Kidney (tissue), 14 donors: ENCODE data around the gene CTIF. TPM values are rescaled to one million over a fixed set of nuclear protein-coding genes. Genes with fewer than 3 reads are reported as not detected.
"Not testable (repeated sequence)": the region's sequence is repeated elsewhere in the genome, so short reads cannot be mapped to it uniquely, and the experiment has no call there.

Experiments
- DNase-seq, 5 donors: peaks; one replicate each; pipeline ENCODE4 v3.0.0-alpha.2; 2013 to 2020
- FAIRE-seq: peaks from 2 replicates; lab custom pipeline; 2012; peaks lifted over from hg19 to GRCh38; lab: Jason Lieb, UNC
- H3K27ac ChIP-seq, 2 donors: one replicate each; pipeline ENCODE4 v1.7.0; 2013; ENCODE audit warnings: low read depth in 2 of 2, low read length in 2 of 2, inconsistent platforms in 1 of 2
- H3K27me3 ChIP-seq: one replicate; pipeline ENCODE4 v1.7.1; 2013; ENCODE audit warnings: low read length, inconsistent platforms; ENCODE audit not compliant: control insufficient read depth, insufficient read depth
- H3K36me3 ChIP-seq, 3 donors: one replicate each; pipeline versions ENCODE4 v1.7.0 to v1.7.1; 2013; ENCODE audit warnings: low read length in 3 of 3, control low read depth in 1 of 3, inconsistent platforms in 1 of 3; ENCODE audit not compliant: insufficient read depth in 3 of 3, control insufficient read depth in 2 of 3
- H3K4me1 ChIP-seq, 3 donors: one replicate each; pipeline versions ENCODE4 v1.7.0 to v1.7.1; 2013; ENCODE audit warnings: low read length in 3 of 3, inconsistent platforms in 1 of 3, low read depth in 1 of 3; ENCODE audit not compliant: control insufficient read depth in 2 of 3, insufficient read depth in 2 of 3
- H3K4me3 ChIP-seq, 3 donors: one replicate each; pipeline versions ENCODE4 v1.7.0 to v1.8.1; 2013; ENCODE audit warnings: low read length in 3 of 3, control low read depth in 1 of 3, inconsistent platforms in 1 of 3
- H3K9ac ChIP-seq, 3 donors: one replicate each; pipeline versions ENCODE4 v1.7.0 to v1.7.1; 2013; ENCODE audit warnings: low read length in 3 of 3, control low read depth in 1 of 3, inconsistent platforms in 1 of 3
- H3K9me3 ChIP-seq, 3 donors: one replicate each; pipeline versions ENCODE4 v1.7.0 to v1.7.1; 2013; ENCODE audit warnings: low read length in 3 of 3, control low read depth in 1 of 3, inconsistent platforms in 1 of 3; ENCODE audit not compliant: control insufficient read depth in 2 of 3, insufficient read depth in 1 of 3
- CTCF ChIP-seq: IDR thresholded peaks from 3 replicates; pipeline ENCODE4 v1.5.1; 2012; ENCODE audit warnings: mild to moderate bottlenecking, moderate library complexity, borderline replicate concordance; ENCODE audit not compliant: insufficient read depth; ENCODE audit errors: extremely low read depth
- intact Hi-C: fragments of 100-400 bp; cut with DNase I; formaldehyde crosslinking; loops from one replicate; pipeline ENCODE4 v1.11.1; 2022
- polyA plus RNA-seq: library from polyadenylated mRNA; stranded (reverse); fragments of 350-450 nt; fragmentation: Illumina TruSeq; extraction: RNeasy Lipid Tissue Mini Kit (QIAGEN cat#74804); gene quantifications from one replicate; pipeline ENCODE4 v1.2.3, GENCODE V29; 2014; ENCODE audit warnings: low read depth, low replicate concordance; ENCODE audit not compliant: insufficient read depth
- total RNA-seq: library from RNA; stranded (reverse); fragmentation: NEBNext Ultra II Directional; extraction: Animal tissue kit (Norgen Biotek cat#: 25700); gene quantifications from one replicate; pipeline ENCODE4 v1.2.1, GENCODE V29; 2021
- donor health status: control.
- donor health status: control.
- donor health status: control.
- donor health status: control.
- donor health status: control.
- donor health status: DM: yes; HTN: yes; CAD: no.
- donor health status: Normal renal cell carcinoma (clear cell type).

Gene CTIF
- total and polyA plus RNA-seq, 2 donors from 2014 or later = 37.3 to 41.9 TPM

- Histone ChIP-seq H3K9ac (no peak overlapping the region), H3K27me3 (no peaks in the 10 kb centered on the region), H3K4me3 (no peak overlapping the region), H3K36me3 (no peaks in the 10 kb centered on the region), H3K27ac (no peak overlapping the region), H3K4me1 (no peaks in the 10 kb centered on the region), H3K9me3 (no peaks in the 10 kb centered on the region)
- no peak for TF ChIP-seq CTCF
- no peak for DNase-seq
- FAIRE-seq = no peak
- intact Hi-C loops = no loop called here
These were observed 106.7 kb downstream of the CTIF start for GRCh38 chr18:48645427-48646002.

GRCh38 chr18:48646976-48647375, 108.1 kb downstream of the CTIF start:
- intact Hi-C loops = no loop called here
- no peaks in the 10 kb centered on the region for H3K4me1 ChIP-seq
- FAIRE-seq (no peak), DNase-seq (no peak)
- no peak for TF ChIP-seq CTCF
- H3K4me3 ChIP-seq = no peak overlapping the region
- H3K9me3 ChIP-seq = no peaks in the 10 kb centered on the region
- no peak overlapping the region for H3K27ac ChIP-seq
- H3K36me3 ChIP-seq = no peaks in the 10 kb centered on the region
- no peak overlapping the region for H3K9ac ChIP-seq
- H3K27me3 ChIP-seq = no peaks in the 10 kb centered on the region

- intact Hi-C loops = no loop called here
- no peak overlapping the region for H3K27ac ChIP-seq
- no peak for TF ChIP-seq CTCF
These were observed 110.4 kb downstream of the CTIF start for GRCh38 chr18:48649231-48649630.

GRCh38 chr18:48654591-48654990, 115.8 kb downstream of the CTIF start:
- H3K27me3 ChIP-seq, DNase-seq, H3K9me3 ChIP-seq, H3K4me1 ChIP-seq, FAIRE-seq, H3K9ac ChIP-seq, H3K36me3 ChIP-seq, H3K27ac ChIP-seq, H3K4me3 ChIP-seq, intact Hi-C loops: not testable (repeated sequence)

More at GRCh38 chr18:48649231-48649630, 110.4 kb downstream of the CTIF start:
- H3K4me3 ChIP-seq = no peak overlapping the region
- no peaks in the 10 kb centered on the region for H3K36me3 ChIP-seq
- DNase-seq = peak in 4 of 5 donors; percentile 76 to 78 (median 78)
- H3K27me3 ChIP-seq = no peaks in the 10 kb centered on the region
- H3K9ac ChIP-seq = no peak overlapping the region
- no peaks in the 10 kb centered on the region for H3K9me3 ChIP-seq
- no peak for FAIRE-seq
- H3K4me1 ChIP-seq = no peaks in the 10 kb centered on the region
